GM12872 (cell line): Measurements from ENCODE around the gene NOX1.

ENCODE experiments used
- CTCF ChIP-seq: IDR thresholded peaks from 3 replicates; pipeline ENCODE4 v1.5.1; 2011; ENCODE audit warnings: low read depth, mild to moderate bottlenecking, low read length, moderate library complexity; ENCODE audit not compliant: insufficient read depth

Gene NOX1

GRCh38 chrX:100874325-100874724 lies at the start of gene NOX1:
TSS of gene NOX1 (minus strand) at chrX:100874359. CDS start at chrX:100874139, 220 bp downstream.
- no peak for TF ChIP-seq CTCF

GRCh38 chrX:100915562-100915961 lies 41.4 kb upstream of the NOX1 start:
- no peak for TF ChIP-seq CTCF

- no peak for TF ChIP-seq CTCF
These were observed 39.0 kb upstream of the NOX1 start for GRCh38 chrX:100913111-100913510.

GRCh38 chrX:100911731-100912130 lies 37.6 kb upstream of the NOX1 start:
- no peak for TF ChIP-seq CTCF

- no peak for TF ChIP-seq CTCF
These were observed 31.5 kb upstream of the NOX1 start for GRCh38 chrX:100905620-100906019.

GRCh38 chrX:100904433-100904832 lies 30.3 kb upstream of the NOX1 start:
- no peak for TF ChIP-seq CTCF

- peak; percentile 35; the same call in 1 of the 3 replicates for TF ChIP-seq CTCF
These were observed 21.4 kb upstream of the NOX1 start for GRCh38 chrX:100895365-100896075.
